Measurements from ENCODE around the gene KCNG4. TPM values are rescaled to one million over a fixed set of nuclear protein-coding genes. Genes with fewer than 3 reads are reported as not detected.
"Not testable (repeated sequence)": the region's sequence is repeated elsewhere in the genome, so short reads cannot be mapped to it uniquely, and the experiment has no call there.

The KCNG4 gene
- total RNA-seq, 1 experiment from 2014 or later, result 0.06 TPM

GRCh38 chr16:84234321-84235241, 5.2 kb downstream of the KCNG4 start:
- DNase-seq (ENCODE audit: low read depth), result no peak

- no peak for DNase-seq (ENCODE audit: low read depth)
These were observed 6.1 kb downstream of the KCNG4 start for GRCh38 chr16:84233748-84234147.

DNA sequence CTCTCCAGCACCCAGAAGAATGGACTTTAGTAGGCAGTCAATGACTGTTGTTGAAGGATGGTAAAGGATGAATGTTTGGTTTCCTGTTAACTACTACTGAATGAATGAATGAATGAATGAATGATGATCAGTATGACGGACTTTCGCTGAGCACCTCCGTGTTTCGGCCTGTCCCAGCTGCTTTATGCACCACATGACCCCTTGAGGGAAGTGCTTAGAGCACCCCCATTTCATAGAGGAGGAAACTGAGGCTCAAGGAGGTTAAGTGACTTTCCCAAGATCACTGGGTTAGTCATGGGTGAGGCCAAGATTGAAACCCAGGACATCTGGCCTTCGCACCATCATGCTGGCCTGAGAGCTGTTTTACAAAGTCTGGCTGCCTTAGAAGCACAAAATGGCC, 6.8 kb downstream of the KCNG4 start:
- DNase-seq (ENCODE audit: low read depth), result no peak

DNA sequence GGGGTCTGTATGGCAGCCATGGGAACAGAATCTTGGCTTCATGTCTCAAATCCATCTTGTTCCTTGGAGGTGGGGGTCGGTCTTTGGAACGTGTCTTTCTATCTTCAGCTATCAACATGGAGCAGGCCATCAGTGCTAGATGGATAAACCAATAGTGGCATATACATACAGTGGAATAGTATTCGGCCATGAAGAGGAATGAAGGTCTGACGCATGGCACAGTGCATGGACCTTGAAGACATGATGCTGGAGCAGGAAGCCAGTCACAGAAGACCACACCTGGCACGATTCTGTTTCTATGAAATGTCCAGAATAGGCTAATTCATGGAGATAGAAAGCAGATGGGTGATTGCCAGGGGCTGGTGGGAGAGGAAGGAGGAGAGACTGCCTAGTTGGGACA, 7.8 kb downstream of the KCNG4 start:
- no peak for DNase-seq (ENCODE audit: low read depth)

DNA sequence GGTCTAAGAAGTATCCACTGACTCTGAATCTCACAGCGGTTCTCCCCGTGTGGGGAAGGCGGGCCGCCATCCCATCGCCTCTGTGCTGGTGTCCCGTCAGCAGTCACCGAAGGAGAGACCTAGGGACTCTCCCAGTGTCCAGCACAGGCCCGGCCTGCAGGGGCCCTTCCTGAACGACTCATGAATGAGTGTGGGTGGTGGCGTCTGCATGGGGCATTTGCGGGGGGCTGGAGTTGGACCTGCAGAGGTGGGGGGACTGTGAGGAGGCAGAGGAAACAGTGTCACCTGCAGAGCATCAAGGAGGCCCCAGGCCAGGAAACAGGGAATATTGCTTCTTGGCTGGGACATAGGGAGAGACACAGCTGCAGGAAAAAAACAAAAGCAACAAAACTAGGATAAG, 10.3 kb downstream of the KCNG4 start:
- DNase-seq (ENCODE audit: low read depth), result no peak

DNA sequence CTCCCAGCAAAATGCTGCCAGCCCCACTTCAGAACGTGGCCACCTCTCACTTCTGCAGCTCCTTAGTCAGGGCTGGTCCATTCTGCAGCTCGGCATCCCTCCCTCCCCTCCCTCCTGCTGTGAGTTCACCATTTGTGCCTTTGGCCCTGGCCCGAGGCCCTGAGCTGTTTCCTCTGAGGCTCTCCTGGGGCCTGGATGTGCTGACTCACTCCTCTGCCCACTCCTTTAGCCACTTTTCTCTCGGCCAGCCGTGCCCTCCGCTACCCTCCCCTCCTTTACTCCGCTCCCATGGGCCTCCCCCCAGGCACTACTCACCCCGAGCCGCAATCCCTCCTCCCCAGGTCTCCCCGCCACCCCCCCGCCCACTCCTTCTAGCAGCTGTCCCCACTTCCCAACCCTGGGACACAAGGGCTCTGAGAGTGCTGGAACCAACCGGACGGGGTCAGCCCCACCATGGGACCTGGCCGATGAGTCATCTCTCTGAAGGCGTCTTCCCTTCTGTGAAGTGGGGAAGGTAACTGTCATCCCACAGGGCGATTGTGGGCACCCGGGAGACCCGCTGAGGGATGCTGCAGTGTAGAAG, 11.5 kb downstream of the KCNG4 start:
- peak; percentile 97 for DNase-seq (ENCODE audit: low read depth)

DNA sequence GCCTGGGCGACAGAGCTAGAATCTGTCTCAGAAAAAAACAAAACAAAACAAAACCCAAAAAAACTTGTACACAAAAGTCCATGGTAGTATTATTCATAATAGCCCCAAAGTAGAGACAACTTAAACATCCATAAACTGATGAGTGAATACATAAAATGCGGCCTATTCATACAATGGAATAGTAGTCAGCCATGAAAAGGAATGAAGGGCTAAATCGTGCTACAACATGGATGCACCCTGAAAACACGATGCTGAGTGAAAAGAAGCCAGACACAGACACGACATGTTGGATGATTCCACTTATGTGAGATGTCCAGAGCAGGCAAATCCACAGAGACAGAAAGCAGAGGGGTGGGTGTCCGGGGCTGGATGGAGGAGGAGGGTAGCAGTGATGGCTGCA, 12.3 kb downstream of the KCNG4 start:
- no peak for DNase-seq (ENCODE audit: low read depth)

- no peak for DNase-seq (ENCODE audit: low read depth)
These were observed 13.8 kb downstream of the KCNG4 start for GRCh38 chr16:84226026-84226425.

DNA sequence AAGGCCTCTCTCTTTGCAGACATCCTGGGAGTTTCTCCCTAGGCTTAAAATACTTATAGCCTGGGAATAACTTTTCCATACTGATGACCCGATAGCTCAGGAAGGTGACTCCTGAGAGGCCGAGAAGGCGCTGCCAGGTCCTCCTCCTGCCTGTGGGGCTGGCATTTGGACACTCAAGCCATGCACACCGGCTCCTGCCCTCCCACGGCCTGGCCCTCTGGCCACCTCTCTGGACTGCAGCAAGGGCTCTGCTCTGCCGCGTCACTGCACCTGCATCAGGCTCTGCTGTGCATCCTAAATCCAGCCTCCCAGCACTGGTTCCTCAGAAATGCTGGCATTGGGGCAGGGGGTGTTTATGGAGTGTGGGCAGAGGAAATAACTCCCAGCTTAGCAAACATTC, 14.2 kb downstream of the KCNG4 start:
- no peak for DNase-seq (ENCODE audit: low read depth)

- DNase-seq (ENCODE audit: low read depth), result no peak
These were observed 14.7 kb downstream of the KCNG4 start for GRCh38 chr16:84225126-84225525.

DNA sequence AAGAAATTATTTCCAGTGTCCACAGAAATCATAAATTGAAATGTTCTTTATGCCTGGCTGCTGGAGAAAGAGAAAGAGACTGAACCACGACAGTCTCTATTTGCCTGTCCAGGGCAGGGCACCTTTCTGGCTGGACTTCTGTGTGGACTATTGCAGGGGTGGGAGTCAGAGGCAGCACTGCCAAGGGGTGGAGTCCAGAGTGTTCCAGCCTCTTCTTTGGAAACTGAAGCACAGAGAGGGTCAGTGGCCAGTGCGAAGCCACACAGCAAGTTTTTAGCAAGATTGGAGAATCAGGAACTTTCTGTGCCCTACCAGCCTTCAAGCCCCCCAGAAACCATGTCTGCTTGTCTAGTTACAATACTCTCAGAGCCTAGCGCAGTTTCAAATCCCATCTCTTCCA, 15.3 kb downstream of the KCNG4 start:
- DNase-seq (ENCODE audit: low read depth), result no peak

GRCh38 chr16:84223456-84223855, 16.4 kb downstream of the KCNG4 start:
- no peak for DNase-seq (ENCODE audit: low read depth)

GRCh38 chr16:84220851-84221250, 19.0 kb downstream of the KCNG4 start:
- DNase-seq (ENCODE audit: low read depth), result peak; percentile 51

DNA sequence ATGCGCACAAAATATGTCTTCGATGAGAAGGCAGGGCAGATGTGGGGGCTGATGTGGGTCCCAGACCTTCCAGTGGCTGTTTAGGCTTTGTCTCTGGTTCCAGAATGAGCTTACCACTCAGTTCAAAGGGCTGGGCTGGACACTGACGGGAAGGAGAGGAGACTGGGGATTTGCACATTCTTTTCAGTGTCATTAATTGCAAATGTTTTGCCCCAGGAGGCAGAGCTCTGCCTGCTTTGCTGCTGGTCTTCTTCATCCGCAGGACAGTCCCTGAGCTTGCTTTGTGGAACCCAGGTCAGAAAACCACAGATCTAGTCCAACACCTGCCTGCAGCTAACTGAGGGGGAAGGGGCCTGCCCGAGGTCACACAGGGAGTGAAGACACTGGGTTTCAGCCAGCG, 20.9 kb downstream of the KCNG4 start:
- DNase-seq (ENCODE audit: low read depth), result no peak

DNA sequence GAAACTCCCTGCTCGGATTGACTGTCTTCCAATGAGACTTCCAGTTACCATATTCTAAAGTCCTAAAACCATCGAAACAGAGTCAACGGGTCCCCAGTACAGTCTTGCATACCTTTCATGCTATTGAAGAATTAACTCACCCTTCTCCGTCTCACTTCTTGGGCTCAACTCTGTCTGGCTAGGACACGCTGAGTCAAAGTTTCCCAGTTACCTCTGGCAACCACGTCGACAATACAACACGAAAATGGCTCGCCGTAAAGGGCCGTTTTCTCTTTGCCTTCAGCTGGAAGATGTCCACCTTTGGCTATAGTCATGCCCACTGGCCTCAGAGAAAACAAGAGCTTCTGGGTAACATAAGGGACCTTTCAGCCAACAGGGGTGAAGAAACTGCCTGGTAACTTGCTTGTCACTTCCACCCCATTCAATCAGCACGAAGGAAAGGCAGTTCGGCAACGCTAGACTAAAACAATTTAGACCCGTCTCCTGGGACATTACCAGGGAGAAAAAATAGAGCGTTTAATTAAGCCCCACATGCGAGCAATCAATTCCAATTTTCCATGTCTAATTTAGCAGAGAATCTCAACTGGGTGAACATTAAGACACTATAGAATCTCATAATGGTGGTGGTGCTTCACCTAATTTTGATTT, 21.5 kb downstream of the KCNG4 start:
- DNase-seq (ENCODE audit: low read depth), result no peak

GRCh38 chr16:84216144-84216543, 23.7 kb downstream of the KCNG4 start:
- DNase-seq (ENCODE audit: low read depth), result not testable (repeated sequence)

DNA sequence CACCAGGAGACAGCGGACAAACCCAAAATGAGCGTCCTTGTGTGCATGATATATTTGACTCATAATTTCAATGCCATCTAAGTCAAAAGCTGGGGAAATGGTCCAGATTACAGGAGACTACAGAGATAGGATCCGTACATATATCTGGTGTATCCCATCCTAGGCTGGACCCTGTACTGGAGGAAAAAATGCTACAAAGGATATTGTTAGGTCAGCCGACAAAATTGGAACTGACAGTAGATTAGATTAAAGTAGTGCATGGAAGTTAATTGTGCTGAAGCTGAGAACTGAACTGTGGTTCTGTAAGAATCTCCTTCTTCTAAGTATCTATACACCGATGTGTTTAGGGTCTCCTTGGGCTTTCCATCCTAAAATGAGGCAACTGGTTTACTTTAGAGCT, 24.3 kb downstream of the KCNG4 start:
- no peak for DNase-seq (ENCODE audit: low read depth)

DNA sequence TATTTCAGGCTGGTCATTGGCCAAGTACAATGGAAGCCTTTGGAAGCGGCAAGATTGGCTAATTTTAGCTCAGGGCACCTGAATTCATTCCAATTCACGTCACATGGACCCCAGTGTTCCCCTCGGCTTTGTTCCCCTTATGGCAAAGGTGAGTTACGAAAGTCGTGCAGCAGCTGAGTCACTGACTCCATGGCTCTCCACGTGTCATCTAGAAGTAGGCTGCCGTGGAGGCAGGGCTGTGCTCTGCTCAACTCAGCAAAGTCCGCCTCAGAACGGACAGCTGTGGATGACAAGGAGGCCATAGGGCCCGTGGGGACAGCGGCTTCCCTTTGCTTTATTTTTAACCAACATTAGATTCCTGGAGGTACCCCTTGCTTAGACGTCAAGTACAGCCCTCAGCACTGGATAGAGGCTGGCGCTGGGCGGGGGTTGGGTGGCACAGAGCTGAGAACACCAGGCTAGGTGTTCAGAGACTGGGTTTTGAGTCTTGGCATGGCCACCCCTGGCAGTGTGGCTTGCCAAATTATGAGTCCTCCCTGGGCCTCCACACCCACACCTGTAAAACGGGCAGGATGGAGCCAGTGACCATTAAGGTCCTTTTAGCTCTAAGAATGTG, 25.3 kb downstream of the KCNG4 start:
- DNase-seq (ENCODE audit: low read depth), result no peak

DNA sequence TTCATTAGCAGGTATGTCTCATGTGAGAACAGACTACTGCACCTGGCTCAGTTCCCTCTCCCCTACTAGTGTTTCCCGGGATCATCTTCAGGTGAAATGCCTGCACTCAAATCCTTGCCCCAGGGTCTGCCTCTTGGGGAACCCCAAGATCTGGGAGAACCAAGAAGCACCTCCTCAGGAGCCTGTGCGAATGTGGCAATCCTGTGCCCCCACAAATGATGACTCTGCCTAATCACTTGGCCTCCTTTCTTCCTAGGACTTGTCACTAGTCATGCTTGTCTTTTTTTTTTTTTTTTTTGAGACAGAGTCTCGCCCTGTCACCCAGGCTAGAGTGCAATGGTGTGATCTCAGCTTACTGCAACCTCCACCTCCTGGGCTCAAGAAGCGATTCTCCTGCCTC, 27.2 kb downstream of the KCNG4 start:
- DNase-seq (ENCODE audit: low read depth), result no peak

- DNase-seq (ENCODE audit: low read depth), result no peak
These were observed 27.7 kb downstream of the KCNG4 start for GRCh38 chr16:84212154-84212553.

DNA sequence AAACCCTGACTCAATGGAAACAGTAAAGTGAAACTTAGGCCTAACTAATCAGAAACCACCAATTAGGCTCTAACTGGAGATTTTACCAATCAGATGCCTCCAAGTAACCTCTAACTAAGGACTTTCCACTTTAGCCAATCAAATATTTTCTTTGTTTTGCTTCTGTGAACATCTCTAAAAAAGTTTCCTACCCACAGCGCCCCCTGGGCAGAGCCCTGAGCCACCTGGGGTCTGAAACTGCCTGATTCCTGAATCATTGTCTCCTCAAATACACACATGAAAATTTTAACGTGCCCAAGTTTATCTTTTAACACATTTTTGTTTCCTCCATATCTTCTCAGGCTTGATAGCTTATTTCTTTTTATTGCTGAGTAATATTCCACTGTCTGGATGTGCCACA, 29.8 kb downstream of the KCNG4 start:
- no peak for DNase-seq (ENCODE audit: low read depth)

DNA sequence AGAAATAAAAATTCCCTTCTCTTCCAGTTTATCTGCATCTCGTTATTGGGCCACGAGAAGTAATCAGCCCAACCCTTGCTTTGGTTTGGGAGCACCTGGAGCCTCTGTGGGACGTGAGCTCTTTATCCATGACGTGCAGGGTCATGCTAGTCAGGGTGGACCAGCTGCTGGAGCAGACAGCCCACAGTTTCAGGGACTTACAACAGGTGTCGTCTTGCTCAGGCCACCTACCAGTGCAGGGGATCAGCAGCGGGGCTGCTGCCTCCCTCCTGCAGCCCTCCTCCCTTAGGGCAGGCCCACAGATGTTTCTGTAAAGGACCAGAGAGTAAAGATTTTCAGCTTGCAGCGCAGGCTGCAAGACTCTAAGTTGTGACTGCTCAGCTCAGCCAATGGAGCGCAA, 31.9 kb downstream of the KCNG4 start:
- DNase-seq (ENCODE audit: low read depth), result no peak
